ENCODE results near the gene HIVEP3. TPM values are rescaled to one million over a fixed set of nuclear protein-coding genes. Genes with fewer than 3 reads are reported as not detected.

HIVEP3 gene
- total and polyA plus RNA-seq, 2 of the 13 experiments (the other 11 are each of a cell fraction or from before 2014, with no cell fraction given): 0.05 TPM; not detected in 1

DNA sequence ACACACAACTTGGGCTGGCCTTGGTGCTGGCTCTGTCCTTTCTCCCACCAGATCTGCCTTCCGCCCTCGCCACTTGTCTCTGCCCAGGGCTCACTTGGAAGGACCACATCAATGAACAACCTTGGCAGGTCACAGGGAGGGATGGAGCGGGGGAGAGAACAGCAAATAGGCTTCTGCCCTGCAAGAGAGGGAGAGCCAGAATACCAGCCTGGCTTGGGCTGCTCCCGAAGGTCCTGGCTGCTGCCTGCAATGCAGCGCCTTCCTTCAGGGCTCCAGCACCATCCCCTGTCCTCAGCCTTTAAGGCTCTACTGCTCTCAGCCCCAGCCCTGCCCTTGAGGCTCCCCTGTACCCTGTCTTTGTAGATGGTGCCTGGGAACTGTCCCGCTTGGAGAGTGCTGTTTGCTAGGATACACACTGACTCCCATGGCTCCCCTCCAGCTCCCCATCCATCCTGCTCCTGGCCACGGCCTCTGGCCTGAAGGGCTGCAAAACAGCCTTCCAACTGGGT lies 43.8 kb downstream of the HIVEP3 start:
- ATAC-seq: no peak

DNA sequence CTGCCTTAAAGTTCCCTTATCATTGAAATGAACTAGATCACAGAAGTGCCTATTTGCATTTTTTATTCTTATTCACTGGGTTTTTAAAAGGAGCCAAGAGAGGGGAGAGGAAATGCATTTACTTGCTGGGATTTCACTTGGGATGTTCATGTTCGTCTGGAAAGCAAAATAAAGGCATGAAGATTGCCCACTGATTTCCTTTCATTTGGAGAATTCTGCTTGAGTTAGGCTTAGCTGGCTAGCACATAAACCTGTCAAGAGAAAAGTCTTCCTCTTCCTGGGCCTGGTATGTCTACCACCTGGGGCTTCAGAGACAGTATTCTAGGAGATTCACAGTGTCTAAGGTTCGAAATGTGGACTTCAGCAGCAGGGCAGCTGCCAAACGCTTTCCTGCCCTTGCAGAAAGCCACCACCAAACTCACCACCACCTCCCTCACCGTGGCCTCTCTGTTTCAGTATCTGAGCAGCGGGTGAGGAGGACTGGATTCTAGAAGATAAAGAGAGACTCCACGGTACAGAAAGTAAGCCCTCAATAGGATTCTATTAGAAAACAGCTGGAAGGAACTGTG lies 44.5 kb downstream of the HIVEP3 start:
- H3K79me2 ChIP-seq (ENCODE audit: insufficient read depth, low read length): no peaks in the 10 kb centered on the region
- no peaks in the 10 kb centered on the region for H3K36me3 ChIP-seq (replicated peaks in 1 of 2; ENCODE audit: control insufficient read depth in 1 of 2, insufficient read depth in 2 of 2, low read length in 2 of 2)
- H2AFZ ChIP-seq (ENCODE audit: low read length): no peak overlapping the region
- H3K27ac ChIP-seq (ENCODE audit: extremely low read length, insufficient read depth, low read length): no peak overlapping the region
- DNase-seq (ENCODE audit: low spot score) (no peak), FAIRE-seq (no peak), ATAC-seq (no peak)
- H3K4me3 ChIP-seq (replicated peaks in 1 of 3; ENCODE audit: insufficient read depth in 1 of 3, low read depth in 2 of 3, low read length in 3 of 3): no peak overlapping the region
- intact Hi-C loops (cut with micrococcal nuclease; ENCODE audit: unreplicated experiment): no loop called here
- H3K4me1 ChIP-seq (ENCODE audit: insufficient read depth, low read length): no peaks in the 10 kb centered on the region
- in situ Hi-C loops (cut with HindIII; ENCODE audit: extremely low pct_ligation_motif_present, low pct_unique_long_range_greater_than_20kb): no loop called here
- WGBS (ENCODE audit: low lambda C conversion rate): 1% methylated on average over 6 of the region's 6 CpGs
- ChIA-PET POLR2A (no interaction called here), CTCF (ENCODE audit: low intra/inter-chr PET ratio, low total read pairs) (no interaction called here)
- no TSS peak for BruUV-seq (replicated peaks)
- H3K4me2 ChIP-seq (ENCODE audit: low read depth, low read length): no peak overlapping the region
- H3K27me3 ChIP-seq (ENCODE audit: control insufficient read depth in 1 of 2, insufficient read depth in 2 of 2, low read length in 2 of 2): peaks cover 1 to 7% of the 10 kb centered on the region in 2 experiments; a peak in 1 of 5 replicates
- no peaks in the 10 kb centered on the region for H3K9me3 ChIP-seq (ENCODE audit: low read length)
- TF ChIP-seq ZNF614 (CRISPR knock-in tag; IDR thresholded peaks at IDR 0.05; ENCODE audit: borderline replicate concordance) (no peak), YY1 (IDR thresholded peaks at IDR 0.05; ENCODE audit: insufficient read depth, insufficient replicate concordance, low read depth, low read length) (no peak), ZNF3 (CRISPR knock-in tag; IDR thresholded peaks at IDR 0.05) (no peak), MYC (CRISPR knock-in tag; IDR thresholded peaks at IDR 0.05; ENCODE audit: borderline replicate concordance) (no peak), SIX4 (CRISPR knock-in tag; IDR thresholded peaks at IDR 0.05) (no peak), BCL6 (CRISPR knock-in tag; IDR thresholded peaks at IDR 0.05) (no peak), ZNF720 (CRISPR knock-in tag; IDR thresholded peaks at IDR 0.05) (no peak), HBP1 (CRISPR knock-in tag; IDR thresholded peaks at IDR 0.05; ENCODE audit: low read depth) (no peak), DR1 (CRISPR knock-in tag; IDR thresholded peaks at IDR 0.05) (no peak)
- H4K20me1 ChIP-seq (ENCODE audit: insufficient read depth, low read length): no peaks in the 10 kb centered on the region; the same call in 1 of the 2 replicates
- no peak overlapping the region for H3K9ac ChIP-seq (ENCODE audit: insufficient read depth, low read depth, low read length)

More for the DNA sequence above, 43.8 kb downstream of the HIVEP3 start:
- intact Hi-C loops (cut with micrococcal nuclease; ENCODE audit: unreplicated experiment) (no loop called here), in situ Hi-C loops (cut with HindIII; ENCODE audit: extremely low pct_ligation_motif_present, low pct_unique_long_range_greater_than_20kb) (no loop called here)
- H3K79me2 ChIP-seq (ENCODE audit: insufficient read depth, low read length): no peaks in the 10 kb centered on the region
- H3K9ac ChIP-seq (ENCODE audit: insufficient read depth, low read depth, low read length): no peak overlapping the region
- POLR2A ChIA-PET: no interaction called here
- H3K9me3 ChIP-seq (ENCODE audit: low read length): no peaks in the 10 kb centered on the region
- H3K27ac ChIP-seq (ENCODE audit: extremely low read length, insufficient read depth, low read length): no peak overlapping the region
- DNase-seq (ENCODE audit: low spot score) (no peak), FAIRE-seq (no peak)
- BruUV-seq (replicated peaks): no TSS peak
- H3K36me3 ChIP-seq (replicated peaks in 1 of 2; ENCODE audit: control insufficient read depth in 1 of 2, insufficient read depth in 2 of 2, low read length in 2 of 2): no peaks in the 10 kb centered on the region
- no peak overlapping the region for H2AFZ ChIP-seq (ENCODE audit: low read length)
- no peak overlapping the region for H3K4me2 ChIP-seq (ENCODE audit: low read depth, low read length)
- TF ChIP-seq ZSCAN30 (CRISPR knock-in tag; IDR thresholded peaks at IDR 0.05) (no peak), ZNF251 (CRISPR knock-in tag; IDR thresholded peaks at IDR 0.05) (no peak), MYNN (CRISPR knock-in tag; IDR thresholded peaks at IDR 0.05; ENCODE audit: low read depth) (no peak)
- TF ChIP-seq, protein P1, sequence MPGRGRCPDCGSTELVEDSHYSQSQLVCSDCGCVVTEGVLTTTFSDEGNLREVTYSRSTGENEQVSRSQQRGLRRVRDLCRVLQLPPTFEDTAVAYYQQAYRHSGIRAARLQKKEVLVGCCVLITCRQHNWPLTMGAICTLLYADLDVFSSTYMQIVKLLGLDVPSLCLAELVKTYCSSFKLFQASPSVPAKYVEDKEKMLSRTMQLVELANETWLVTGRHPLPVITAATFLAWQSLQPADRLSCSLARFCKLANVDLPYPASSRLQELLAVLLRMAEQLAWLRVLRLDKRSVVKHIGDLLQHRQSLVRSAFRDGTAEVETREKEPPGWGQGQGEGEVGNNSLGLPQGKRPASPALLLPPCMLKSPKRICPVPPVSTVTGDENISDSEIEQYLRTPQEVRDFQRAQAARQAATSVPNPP (CRISPR knock-in tag; IDR thresholded peaks at IDR 0.05): no peak
- CTCF ChIA-PET (ENCODE audit: low intra/inter-chr PET ratio, low total read pairs): no interaction called here
- H3K27me3 ChIP-seq (ENCODE audit: control insufficient read depth in 1 of 2, insufficient read depth in 2 of 2, low read length in 2 of 2): peaks cover 1 to 7% of the 10 kb centered on the region in 2 experiments; a peak in 1 of 5 replicates
- 21% methylated on average over 5 of the region's 7 CpGs for WGBS (ENCODE audit: low lambda C conversion rate)
- H4K20me1 ChIP-seq (ENCODE audit: insufficient read depth, low read length): no peaks in the 10 kb centered on the region; the same call in 1 of the 2 replicates
- no peak overlapping the region for H3K4me3 ChIP-seq (replicated peaks in 1 of 3; ENCODE audit: insufficient read depth in 1 of 3, low read depth in 2 of 3, low read length in 3 of 3)
- H3K4me1 ChIP-seq (ENCODE audit: insufficient read depth, low read length): no peaks in the 10 kb centered on the region

Measured in HepG2 (cell line).